HG02870 (cell line): ENCODE data around the gene RIPOR1.
"Not testable (repeated sequence)": the region's sequence is repeated elsewhere in the genome, so short reads cannot be mapped to it uniquely, and the experiment has no call there.

ENCODE experiments used
- ATAC-seq: cut with Tn5 transposase; IDR thresholded peaks from one replicate; pipeline ENCODE4 v1.9.1; 2021; ENCODE audit warnings: mild to moderate bottlenecking, moderate library complexity; ENCODE audit not compliant: unreplicated experiment

Gene RIPOR1

DNA sequence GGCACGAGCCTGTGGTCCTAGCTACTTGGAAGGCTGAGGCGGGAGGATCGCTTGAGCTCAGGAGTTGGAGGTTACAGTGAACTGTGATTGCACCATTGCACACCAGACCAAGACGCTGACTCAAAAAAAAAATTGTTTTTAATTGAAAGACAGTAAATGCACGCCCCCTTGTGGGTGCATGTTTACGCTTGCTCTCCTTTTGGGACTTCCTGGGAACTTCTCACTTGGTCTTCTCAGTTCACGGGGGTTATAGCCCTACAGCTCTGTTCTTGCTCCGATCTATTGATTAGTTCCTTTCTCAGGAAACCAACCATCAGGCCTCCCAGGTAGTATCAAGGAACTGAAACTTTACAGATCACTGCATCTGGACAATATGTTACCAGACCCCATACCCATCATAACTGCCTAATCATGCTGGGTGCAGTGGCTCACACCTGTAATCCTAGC is 14.2 kb upstream of the RIPOR1 start:
- ATAC-seq = no peak

DNA sequence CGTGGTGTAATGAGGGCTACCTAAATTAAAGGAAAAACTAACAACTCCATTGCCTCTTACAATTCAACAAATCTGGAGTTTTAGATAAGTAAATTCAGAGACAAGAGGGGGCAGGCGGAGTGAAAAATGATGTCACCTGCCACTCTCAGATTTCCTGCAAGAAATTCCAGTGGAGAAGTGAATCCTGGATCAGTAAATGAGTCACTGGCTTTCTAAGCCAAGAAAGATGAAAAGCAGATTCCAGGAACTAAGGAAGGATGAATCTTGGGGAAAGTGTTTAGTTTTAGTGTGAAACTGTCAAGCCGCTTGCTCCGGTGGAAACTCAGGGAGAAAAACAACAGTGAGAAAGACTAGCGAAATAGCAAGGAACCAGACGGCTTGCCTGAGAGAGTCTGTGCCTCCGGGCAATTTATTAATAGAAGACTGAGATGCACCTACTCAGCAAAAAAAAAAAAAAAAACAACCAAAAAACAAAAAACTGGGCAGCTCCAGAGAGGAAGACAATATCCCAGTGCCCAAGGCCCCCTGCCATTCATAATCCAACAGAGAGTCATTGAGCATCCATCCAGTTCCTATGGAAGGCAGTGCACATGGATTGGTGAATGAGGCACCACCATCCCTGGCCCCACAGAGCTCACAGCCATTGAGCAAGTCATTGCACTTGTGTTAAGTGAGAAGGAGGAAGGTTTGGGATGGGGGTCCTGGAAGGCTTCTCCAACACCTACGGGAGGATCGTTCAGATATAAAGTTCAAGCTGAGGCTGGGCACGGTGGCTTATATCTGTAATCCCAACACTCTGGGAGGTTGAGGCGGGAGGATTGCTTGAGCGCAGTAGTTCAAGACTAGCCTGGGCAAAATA is 12.1 kb upstream of the RIPOR1 start:
- ATAC-seq = no peak

DNA sequence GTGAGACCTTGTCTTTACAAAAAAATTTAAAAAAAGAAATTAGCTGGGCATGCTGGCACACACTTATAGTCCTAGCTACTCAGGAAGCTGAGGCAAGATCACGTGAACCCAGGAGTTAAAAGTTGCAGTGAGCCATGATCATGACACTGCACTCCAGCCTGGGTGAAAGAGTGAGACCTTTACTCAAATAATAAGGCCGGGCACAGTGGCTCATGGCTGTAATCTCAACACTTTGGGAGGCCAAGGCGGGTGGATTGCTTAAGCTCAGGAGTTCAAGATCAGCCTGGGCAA is 11.5 kb upstream of the RIPOR1 start:
- ATAC-seq = no peak

DNA sequence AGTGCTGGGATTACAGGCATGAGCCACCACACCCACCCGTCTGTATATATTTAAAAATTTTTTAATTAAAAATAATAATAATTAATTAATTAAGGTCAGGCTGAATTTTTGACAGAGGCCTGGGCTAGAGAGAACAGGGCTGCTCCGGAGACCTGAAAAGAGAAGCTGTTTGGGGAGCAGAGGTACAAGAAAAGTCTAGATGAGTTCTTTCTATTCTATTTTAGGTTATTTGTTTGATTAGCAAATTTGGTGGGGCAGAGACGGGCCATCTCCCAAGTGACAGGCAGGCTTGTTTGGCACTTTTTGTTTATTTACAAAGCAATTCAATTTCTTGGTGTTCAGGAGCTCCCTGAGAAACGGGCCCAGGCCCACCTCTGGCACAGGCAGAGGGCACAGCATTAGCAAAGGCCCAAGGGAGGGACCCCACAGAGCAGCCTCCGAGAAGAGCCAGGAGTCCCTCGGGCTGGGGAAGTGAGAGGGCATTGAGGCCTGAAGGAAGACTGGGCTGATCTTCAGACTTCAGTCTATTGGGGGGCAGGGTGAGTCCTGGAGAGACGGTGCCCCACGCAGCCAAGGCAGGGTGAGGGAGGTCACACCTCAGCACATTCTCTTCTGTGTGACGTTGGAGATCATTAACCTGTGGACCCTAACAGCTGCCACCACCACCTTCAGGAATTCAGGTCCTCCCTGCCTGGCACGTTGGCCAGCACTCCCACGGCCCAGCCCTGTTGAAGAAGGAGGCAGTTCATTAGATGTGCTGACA is 10.8 kb upstream of the RIPOR1 start:
- peak; percentile 26 for ATAC-seq

DNA sequence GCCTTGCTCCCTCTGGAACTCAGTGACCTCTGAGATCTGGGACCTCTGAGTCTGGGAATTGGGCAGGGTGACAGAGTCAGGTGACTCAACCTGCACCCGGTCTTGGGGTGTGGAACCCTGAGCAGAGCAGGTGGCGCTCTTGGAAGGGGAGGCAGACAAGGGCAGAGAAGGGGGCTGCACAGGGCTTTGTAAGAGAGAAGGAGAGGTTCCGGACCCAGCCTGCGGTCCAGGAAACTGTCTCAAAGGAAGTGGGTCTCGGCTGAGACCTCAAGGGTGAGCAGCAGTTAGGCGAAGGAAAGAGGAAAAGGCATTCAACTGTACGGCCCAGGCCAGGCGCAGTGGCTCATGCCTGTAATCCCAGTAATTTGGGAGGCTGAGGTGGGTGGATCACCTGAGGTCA is 10.0 kb upstream of the RIPOR1 start:
- no peak for ATAC-seq

DNA sequence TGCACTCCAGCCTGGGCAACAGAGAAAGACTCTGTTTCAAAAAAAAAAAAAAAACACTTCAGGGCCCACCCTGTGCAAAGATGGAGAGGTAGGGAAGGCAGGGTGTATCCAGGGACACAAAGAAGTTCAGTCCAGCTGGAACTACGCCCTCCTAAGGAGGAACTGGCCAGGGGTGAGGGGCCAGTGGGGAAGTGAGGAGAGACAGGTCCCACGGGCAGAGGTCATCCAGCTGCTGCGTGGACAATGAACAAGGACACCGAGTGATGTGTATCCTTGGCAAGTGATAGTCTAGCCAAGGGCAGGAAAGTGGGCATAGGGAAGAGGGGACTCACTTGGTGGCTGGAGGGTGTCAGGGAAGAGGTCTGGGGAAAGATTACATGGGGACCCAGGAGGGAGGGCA is 9.4 kb upstream of the RIPOR1 start:
- no peak for ATAC-seq

DNA sequence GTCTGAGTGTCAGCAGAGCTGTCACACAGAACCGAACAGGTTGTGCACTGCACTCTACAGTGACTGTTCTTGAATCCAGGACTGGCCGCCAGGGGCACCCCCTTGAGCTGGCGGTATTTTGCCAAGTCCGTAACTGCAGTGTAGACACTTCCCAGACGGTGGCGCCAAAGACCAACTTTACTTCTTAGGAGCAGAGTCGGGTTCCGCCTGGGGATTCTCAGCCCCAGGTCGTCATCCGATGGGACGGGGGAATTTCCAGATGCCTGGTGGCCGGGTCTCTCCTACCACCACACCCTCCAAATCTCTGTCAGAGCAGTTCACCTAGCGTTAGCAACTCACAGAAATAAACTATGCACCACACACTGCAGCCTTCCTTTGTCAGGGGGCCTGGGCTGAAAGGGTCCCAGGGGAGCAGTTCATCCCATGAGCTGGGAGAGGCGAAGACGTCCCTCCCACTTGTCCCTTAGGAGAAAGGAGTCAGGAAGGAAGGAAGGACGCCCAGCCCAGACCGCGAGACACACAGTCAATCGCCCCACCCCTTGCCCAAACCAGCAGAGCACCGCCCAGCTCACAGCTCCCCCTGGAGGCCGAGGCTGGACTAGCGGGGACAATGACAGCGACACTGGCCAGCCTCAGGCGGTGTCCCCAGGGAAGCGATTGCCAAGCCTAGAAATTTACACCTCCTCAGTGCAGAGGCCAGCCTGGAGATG is 7.4 kb upstream of the RIPOR1 start:
- peak; percentile 60 for ATAC-seq

DNA sequence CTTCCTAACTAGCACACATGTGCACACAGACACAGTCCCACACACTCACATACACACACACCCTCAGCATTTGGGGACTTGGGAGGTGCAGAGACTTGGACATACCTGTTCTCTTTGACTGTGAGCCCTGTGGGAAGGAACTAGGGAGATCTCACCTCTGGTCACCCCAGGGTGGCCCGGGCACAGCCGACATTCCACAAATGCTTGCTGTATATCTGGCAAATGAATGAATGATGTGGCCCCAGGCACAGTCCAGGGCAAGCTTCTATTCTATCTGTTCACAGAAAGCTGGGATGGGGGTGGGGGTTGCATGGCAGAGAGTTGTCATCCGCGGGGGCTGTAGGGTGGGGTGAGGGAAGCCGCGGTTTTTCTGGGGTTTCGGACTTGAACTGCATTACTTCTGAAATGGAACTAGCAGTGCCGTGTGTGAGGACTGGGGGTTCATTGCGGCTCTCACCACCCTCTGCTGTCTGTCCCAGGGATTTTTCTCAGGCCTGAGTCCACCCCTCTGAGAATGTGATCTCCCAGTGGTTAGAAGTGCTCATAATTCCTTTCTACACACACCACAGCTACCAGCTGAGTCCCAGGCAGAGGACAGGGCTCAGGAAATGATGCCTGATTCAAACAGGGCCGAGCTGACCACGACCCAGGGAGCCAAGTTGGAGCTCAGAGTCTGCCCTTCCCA is 3.3 kb upstream of the RIPOR1 start:
- ATAC-seq = no peak

DNA sequence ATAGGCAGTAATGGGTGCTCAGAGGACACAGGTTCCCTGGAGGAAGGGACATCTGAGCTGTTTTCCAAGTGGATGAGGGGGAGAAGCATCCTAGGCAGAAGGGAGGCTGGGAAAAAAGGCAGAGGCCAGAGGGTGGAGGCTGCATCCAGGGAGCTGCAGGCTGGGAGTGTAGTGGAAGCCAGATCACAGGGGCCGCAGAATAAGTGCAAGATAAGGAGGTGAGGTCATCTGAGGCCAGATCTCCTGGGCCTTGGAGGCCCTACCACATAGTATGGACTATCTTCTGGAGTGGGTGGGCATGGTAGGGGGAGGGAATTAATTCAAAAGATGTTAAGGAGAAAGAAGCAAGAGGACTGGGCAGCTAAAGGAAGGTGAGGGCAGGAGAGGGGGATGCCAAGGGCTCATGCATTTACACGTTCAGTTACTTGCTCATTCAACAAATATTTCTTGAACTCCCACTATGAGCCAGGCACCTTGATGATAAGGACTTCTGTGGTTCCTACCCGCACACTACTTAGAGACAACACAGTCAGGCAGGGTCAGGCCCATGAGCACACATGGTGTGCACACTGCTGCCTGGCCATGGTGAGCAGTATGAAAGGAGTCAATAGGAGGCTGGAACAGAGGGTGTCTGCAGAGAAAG is 2.4 kb upstream of the RIPOR1 start:
- no peak for ATAC-seq

DNA sequence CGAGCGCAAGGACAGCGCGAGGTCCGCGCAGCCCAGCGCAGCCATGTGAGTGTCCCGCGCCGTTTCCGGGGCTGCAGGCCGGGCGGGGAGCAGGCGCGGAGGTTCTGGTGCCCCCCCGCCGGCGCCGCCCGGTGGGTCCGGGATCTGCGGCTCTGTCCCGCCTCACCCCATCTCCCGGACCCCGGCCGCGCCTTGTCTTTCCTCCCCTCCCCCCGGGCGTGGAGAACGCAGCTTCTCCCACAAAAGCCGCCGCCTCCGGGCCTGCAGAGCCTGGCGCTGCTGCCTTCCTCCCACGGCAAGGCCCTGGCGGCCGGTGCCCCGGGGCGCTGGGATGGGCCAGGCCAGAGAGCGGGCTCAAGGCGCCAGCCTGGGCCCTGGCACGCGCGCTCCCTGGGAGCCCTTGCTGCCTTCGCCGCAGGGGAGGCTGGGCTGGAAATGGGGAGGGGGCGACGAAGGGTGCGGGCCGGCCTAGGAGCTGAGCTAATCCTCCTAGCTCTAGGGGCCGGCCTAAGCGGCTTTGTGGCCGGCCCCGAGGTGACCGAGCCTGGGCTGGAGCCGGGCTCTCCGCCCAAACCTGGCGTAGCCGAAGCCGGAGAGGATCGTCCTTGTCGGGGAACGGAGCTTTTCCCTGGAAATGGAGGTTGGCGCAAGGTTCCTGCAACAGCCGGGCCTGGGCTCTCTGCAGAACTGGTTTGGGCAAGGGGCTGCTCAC is 397 bp downstream of the RIPOR1 start:
- ATAC-seq = no peak

DNA sequence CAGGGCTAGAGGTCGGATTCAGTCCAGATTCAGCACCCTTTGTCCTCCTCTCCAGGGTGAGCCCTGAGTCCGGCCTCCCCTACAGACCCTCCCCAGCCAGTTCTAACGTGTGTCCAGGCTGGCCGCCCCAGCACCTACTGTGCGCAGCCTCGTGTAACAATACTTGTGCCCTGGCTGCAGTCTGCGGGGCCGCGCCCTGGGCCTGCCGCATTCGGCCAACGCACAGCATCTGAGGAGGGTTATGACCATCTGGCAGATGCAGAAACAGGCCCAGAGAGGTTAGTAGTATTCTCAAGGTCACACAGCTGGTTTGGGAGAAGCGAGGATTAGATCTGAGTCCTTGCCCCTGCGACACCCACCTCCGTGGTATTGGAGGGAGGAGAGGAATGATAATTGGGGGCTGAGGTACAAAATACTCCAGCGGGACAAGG is 968 bp downstream of the RIPOR1 start:
- ATAC-seq = no peak

DNA sequence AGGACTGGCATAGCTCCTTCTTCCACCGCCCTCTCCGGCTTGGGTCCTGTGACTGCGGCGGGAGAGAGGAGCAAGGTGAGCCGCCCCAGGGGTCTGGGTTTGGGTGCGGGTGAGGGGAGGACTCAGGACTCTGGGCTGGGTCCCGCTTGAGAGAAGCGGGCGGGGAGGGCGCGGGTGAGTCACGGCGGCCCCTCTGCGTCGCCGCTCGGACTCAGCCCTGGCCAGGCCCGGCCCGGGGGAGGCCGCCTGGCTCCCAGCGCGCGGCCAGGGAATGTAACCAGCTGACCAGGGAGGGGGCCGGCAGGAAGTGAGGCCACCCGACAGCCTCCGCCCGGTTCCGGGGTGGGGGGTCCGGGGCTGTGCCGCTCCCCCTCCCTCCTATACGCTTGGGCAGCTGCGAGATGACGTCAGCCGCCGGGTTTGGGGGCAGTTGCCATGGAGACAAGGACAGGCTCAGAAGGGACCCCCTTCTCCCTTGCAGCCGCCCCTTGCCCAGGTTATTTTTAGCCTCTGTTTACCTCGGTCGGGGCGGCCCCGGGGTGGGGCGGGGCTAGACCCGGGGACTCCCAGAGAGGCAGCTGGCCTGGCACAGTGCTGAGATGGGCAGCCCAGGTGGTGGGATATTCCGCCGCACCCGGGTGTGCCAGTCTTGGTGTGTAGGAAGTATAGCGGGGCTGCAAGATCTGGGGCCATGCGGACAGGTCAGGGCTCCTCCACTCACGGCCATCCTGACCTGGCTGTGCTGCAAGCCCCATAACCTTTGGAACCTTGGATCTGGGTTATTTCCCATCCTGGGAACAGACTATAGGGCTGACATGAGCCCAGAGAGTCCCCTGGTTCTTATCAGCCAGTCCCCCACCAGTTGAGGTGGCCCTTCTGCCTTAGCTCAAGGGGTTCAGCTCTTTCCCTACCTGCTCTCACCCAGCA is 1.6 kb downstream of the RIPOR1 start:
- ATAC-seq = no peak

DNA sequence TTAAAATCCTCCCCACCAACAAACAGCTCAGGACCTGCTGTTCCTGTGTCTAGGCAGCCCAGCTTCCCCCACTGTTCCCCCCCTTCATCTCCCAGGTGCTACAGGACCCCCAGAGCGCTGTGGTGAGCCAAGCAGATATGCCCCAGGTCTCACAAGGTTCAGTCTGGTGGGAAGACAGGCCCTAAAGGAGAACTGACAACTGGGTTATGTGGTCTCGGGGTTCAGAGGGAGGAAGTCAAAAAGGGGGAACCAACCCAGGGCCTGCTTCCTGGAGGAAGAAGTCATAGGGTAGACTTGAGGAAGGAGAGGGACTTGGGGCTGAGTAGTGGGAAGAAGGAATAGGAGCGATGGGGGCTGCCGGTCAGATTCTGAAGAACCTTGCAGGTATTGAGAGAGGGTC is 2.6 kb downstream of the RIPOR1 start:
- ATAC-seq = no peak

DNA sequence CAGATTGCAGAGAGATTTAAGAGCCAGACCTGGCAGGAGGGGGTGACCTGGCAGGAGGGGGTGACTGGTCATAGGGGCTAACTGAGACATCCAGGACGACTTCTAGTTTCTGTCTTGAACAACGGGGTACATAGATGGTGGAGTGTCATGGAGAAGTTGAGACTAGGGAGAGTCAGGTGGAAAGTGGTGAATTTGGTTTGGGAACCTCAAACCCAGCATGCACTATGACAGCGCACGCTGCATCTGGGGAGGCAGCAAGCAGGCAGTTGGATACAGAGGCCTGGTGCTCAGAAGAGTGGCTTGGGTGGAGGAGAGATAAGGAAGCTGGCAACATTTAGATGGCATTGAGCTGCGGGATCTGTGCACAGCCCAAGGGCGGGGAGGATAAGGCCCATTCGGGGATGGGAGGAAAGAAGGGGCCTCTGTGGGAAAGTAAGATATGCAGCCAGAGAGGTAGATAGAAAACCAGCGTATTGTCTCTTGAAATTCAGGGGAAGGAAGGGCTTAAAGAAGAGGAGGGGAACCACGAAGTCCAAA is 4.5 kb downstream of the RIPOR1 start:
- no peak for ATAC-seq

DNA sequence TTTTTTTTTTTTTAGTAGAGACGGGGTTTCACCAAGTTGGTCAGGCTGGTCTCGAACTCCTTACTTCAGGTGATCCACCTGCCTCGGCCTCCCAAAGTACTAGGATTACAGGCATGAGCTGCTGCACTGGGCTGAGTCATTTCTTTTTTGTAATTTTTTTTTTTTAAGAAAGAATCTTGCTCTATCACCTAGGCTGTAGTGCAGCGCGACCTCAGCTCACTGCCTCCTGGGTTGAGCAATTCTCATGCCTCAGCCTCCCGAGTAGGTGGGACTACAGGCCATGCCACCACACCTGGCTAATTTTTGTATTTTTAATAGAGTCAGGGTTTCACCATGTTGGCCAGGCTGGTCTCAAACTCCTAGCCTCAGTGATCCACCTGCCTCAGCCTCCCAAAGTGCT is 5.4 kb downstream of the RIPOR1 start:
- not testable (repeated sequence) for ATAC-seq

DNA sequence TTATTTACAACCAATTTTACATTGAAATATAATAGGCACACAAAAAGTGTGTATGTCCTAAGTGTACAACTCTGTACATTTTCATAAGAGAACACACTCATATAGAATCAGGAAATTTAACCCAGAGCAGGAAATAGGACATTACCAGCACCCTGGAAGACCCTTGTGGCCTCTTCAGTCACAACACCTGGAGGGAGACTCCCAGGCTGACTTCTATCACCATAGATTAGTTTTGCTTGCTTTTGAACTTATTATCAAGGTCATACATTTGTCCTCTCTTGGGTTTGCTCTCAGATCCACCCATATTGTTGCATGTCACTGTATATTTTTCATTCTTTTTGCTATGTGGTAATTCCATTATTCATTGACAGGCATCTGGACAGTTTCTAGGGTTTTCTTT is 5.8 kb downstream of the RIPOR1 start:
- no peak for ATAC-seq

DNA sequence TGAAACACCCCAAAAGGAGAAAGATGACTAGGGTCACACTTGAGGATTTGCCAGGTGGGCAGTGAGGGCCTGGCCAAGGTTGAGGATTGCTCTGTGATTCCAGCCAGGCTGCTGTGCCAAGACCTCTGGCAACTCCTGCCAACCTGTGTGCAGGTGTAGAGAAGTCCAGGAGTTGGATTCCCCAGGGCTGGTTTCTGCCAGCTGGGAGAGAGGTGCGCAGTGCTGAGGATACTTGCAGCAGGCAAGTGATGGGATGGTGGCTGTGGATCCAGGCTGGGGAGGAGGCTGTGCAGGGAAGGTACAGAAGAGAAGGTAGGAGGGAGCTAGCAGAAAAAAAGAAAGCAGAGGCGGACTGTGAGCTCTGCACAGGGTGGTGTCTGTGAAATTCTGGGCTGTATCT is 6.6 kb downstream of the RIPOR1 start:
- ATAC-seq = no peak

DNA sequence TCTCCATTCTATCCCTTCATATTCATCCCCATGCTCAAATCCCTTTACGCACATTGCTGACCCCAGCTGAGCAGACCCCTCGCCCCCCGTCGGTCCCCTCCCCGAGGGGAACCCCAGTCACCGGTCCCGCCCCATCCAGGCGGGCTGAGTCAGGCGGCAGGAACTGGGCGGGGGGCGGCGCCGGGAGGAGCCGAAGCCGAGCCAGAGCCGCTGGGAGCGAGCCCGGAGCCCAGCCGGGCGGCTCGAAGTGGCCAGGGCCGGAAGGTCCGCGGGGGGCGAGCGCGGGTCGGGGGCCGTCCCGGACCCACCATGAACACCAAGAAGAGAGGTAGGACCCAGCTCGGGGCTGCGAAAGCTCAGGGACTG is 8.6 kb downstream of the RIPOR1 start:
- no peak for ATAC-seq
